RWPE2 (cell line): ENCODE results near the gene NSD2.
"Not testable (repeated sequence)": the region's sequence is repeated elsewhere in the genome, so short reads cannot be mapped to it uniquely, and the experiment has no call there.

ENCODE experiments used
- ATAC-seq: fragments of 200-7000 bp; cut with Tn5 transposase; 3 replicates; pipeline ENCODE4 v1.9.1; 2021; ENCODE audit warnings: low read depth
- DNase-seq: peaks from one replicate; pipeline ENCODE4 v3.0.0-alpha.2; 2020; ENCODE audit warnings: low spot score
- H3K27ac ChIP-seq: fragments of 450-650 bp; 2 replicates; pipeline ENCODE4 v1.5.1; 2017; ENCODE audit warnings: mild to moderate bottlenecking; ENCODE audit not compliant: poor library complexity, severe bottlenecking
- H3K27me3 ChIP-seq: fragments of 250-450 bp; sonication (Bioruptor Pico); 2 replicates; pipeline ENCODE4 v1.5.1; 2021; ENCODE audit warnings: mild to moderate bottlenecking, moderate library complexity; ENCODE audit not compliant: insufficient read depth, poor library complexity, severe bottlenecking
- H3K36me3 ChIP-seq: fragments of 250-450 bp; sonication (Bioruptor Pico); 2 replicates; pipeline ENCODE4 v1.5.1; 2020; ENCODE audit warnings: low read depth, mild to moderate bottlenecking, moderate library complexity
- H3K4me1 ChIP-seq: fragments of 250-450 bp; sonication (Bioruptor Pico); 2 replicates; pipeline ENCODE4 v1.5.1; 2021; ENCODE audit warnings: mild to moderate bottlenecking, moderate library complexity; ENCODE audit not compliant: insufficient read depth, poor library complexity, severe bottlenecking
- H3K4me3 ChIP-seq: fragments of 250-450 bp; sonication (Bioruptor Pico); 2 replicates; pipeline ENCODE4 v1.5.1; 2021; ENCODE audit warnings: mild to moderate bottlenecking, moderate library complexity; ENCODE audit not compliant: severe bottlenecking
- H3K9me3 ChIP-seq: fragments of 250-450 bp; sonication (Bioruptor Pico); 2 replicates; pipeline ENCODE4 v1.5.1; 2021; ENCODE audit warnings: mild to moderate bottlenecking, moderate library complexity; ENCODE audit not compliant: severe bottlenecking
- CTCF ChIP-seq: fragments of 450-650 bp; IDR thresholded peaks from one replicate; pipeline ENCODE4 v1.5.1; 2017; ENCODE audit warnings: mild to moderate bottlenecking, moderate library complexity; ENCODE audit not compliant: poor library complexity, severe bottlenecking

Gene NSD2

GRCh38 chr4:1991087-1991486 is 119.9 kb downstream of the NSD2 start:
- H3K36me3 ChIP-seq, result peaks cover 29% of the 10 kb centered on the region
- no peak overlapping the region for H3K4me3 ChIP-seq
- H3K27ac ChIP-seq, result no peak overlapping the region
- ATAC-seq (no peak), DNase-seq (no peak)
- H3K9me3 ChIP-seq, result no peaks in the 10 kb centered on the region
- H3K27me3 ChIP-seq, result no peaks in the 10 kb centered on the region
- TF ChIP-seq CTCF, result no peak
- no peaks in the 10 kb centered on the region for H3K4me1 ChIP-seq

- Histone ChIP-seq H3K36me3 (peaks cover 28% of the 10 kb centered on the region), H3K27ac (no peak overlapping the region), H3K27me3 (no peaks in the 10 kb centered on the region), H3K4me1 (no peaks in the 10 kb centered on the region), H3K9me3 (no peaks in the 10 kb centered on the region), H3K4me3 (no peak overlapping the region)
- no peak for DNase-seq
- TF ChIP-seq CTCF, result no peak
- ATAC-seq, result no peak
Observed at GRCh38 chr4:1991596-1992434, 120.6 kb downstream of the NSD2 start.

- H3K9me3 ChIP-seq, result peaks cover 7% of the 10 kb centered on the region
- DNase-seq, result no peak
- TF ChIP-seq CTCF, result no peak
- H3K27me3 ChIP-seq, result no peaks in the 10 kb centered on the region
- H3K4me1 ChIP-seq, result no peaks in the 10 kb centered on the region
- peaks cover 32% of the 10 kb centered on the region for H3K36me3 ChIP-seq
- ATAC-seq, result no peak
- H3K27ac ChIP-seq, result no peak overlapping the region
- H3K4me3 ChIP-seq, result no peak overlapping the region
Observed at GRCh38 chr4:1992468-1993168, 121.4 kb downstream of the NSD2 start.

GRCh38 chr4:1993169-1993516 is 122.0 kb downstream of the NSD2 start:
- no peak for TF ChIP-seq CTCF
- no peak overlapping the region for H3K27ac ChIP-seq
- DNase-seq (no peak), ATAC-seq (no peak)
- H3K27me3 ChIP-seq, result no peaks in the 10 kb centered on the region
- peaks cover 9% of the 10 kb centered on the region for H3K9me3 ChIP-seq
- peaks cover 3% of the 10 kb centered on the region for H3K4me1 ChIP-seq
- peaks cover 35% of the 10 kb centered on the region for H3K36me3 ChIP-seq
- H3K4me3 ChIP-seq, result no peak overlapping the region

- not testable (repeated sequence) for H3K27ac ChIP-seq, H3K4me3 ChIP-seq, H3K9me3 ChIP-seq, H3K27me3 ChIP-seq, H3K4me1 ChIP-seq, ATAC-seq, DNase-seq
- peaks cover 29% of the 10 kb centered on the region for H3K36me3 ChIP-seq
Observed at GRCh38 chr4:1993718-1994516, 122.7 kb downstream of the NSD2 start.
